Smooth muscle cell of the brain vasculature (primary cell): Measurements from ENCODE around the gene GPR107.

Source experiments
- DNase-seq: peaks from one replicate; pipeline ENCODE4 v3.0.0-alpha.2; 2012; ENCODE audit warnings: low read depth, low spot score

Gene GPR107

DNA sequence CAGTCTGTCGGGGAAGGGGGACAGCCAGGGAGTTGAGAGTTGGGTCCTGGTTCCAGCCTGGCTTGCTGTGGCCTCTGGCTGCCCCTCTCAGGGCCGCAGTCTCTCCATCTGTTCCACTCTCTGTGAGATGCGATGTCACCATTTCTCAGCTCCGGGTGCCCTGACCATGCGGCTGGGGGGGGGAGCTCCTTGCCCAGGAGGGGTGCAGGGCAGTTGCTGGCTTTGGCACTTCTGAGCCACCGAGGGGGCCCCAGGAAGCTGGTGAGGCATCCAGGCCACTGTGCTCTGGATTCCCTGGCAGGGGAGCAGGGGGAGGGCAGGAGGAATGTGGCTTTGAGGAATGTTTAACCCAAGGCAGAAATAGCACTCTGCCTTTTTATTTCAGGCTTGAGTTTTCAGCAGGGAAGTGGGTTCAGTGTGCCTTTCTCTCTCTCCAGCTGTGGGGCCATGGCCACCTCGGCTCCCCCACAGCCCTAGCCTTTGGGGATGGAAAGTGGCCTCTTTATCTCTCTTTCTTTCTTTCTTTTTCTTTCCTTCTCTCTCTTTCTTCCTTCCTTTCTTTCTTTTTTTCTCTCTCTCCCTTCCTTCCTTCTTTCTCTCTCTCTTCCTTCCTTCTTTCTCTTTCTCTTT is 129.5 kb downstream of the GPR107 start:
- DNase-seq = peak; percentile 52

- DNase-seq = no peak
Measured at GRCh38 chr9:130185017-130185416, 131.3 kb downstream of the GPR107 start.

DNA sequence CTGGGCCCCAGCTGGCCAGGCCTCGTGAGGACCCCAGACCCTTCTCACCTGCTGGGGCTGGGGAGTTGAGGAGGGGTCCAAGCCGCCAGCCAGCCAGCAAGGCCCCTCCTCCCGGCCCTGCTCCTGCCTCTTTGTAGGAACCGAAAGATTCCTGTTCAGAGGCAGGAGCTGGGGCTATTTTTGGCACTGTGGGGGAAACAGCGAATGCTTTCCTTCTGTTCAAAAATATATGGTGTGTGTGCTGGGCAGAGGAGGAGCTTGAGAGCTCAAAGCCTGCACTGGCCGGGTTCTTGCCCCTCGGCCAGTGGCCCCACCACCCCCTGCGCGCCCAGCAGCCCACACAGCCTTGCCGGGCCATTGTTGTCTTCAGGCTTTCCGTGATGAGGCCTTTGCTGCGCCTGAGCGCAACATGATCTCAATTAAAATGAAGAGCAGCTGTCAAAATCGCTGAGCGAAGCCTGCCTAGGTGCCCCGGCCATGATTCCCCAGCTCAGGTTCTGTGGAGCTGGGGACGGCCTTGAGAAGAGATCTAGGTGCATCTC is 131.9 kb downstream of the GPR107 start:
- peak; percentile 46 for DNase-seq

GRCh38 chr9:130186051-130186450 is 132.3 kb downstream of the GPR107 start:
- DNase-seq = no peak

GRCh38 chr9:130186839-130187522 is 133.3 kb downstream of the GPR107 start:
- no peak for DNase-seq

DNA sequence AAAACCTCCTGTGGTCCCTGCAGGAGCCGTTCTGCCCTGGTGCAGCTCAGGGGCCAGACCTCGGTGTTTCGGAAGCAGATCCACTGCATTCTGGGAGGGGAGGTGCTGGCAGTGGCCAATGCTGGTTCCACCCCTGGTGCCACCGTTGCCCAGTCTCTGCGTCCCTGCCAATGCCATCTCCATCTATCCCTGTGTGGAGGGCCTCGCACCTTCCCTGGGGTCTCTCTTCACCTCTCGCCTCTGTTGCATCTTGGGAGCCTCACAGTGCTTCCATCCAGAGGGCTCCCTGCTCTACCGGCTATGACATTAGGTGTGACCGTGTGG is 133.8 kb downstream of the GPR107 start:
- DNase-seq = no peak

DNA sequence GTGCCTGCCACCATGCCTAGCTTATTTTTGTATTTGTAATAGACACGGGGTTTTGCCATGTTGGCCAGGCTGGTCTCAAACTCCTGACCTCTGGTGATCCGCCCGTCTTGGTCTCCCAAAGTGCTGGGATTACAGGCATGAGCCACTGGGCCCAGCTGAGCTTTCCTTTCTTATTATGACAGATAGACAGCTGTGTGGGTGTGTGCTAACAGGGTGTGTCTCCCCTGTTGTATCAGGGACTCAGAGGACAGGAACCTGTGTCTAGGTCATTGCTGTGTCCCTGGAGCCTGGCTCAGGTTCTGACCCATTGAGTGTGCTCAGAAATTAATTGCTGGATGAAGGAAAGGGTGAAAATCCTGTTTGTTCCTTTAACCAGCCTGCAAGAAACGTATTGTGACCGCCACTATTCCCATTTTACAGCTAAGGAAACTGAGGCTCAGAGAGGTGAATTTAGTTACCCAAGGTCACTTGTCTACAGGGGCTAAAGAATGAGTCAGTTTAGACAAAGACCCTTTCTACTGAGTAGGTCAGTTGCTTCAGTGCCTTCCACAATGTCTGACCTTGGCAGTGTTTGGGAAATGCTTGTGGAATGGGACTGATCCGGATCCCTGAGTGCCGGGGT is 135.3 kb downstream of the GPR107 start:
- no peak for DNase-seq
